Lower leg skin (tissue), 3 donors: ENCODE measurements around the gene ZMYM4.

Source experiments
- CTCF ChIP-seq, 3 donors: fragments of 450-650 bp; IDR thresholded peaks; one replicate each; pipeline ENCODE4 v1.5.1; 2016; ENCODE audit warnings: antibody characterized with exemption in 3 of 3, mild to moderate bottlenecking in 3 of 3, moderate library complexity in 2 of 3
- POLR2A ChIP-seq, 2 donors: fragments of 450-650 bp; IDR thresholded peaks; one replicate each; pipeline ENCODE4 v1.6.1; 2016 to 2017; ENCODE audit warnings: antibody characterized with exemption in 2 of 2, mild to moderate bottlenecking in 1 of 2, moderate library complexity in 1 of 2

GRCh38 chr1:35223084-35223630 is 45.4 kb upstream of the ZMYM4 start:
- TF ChIP-seq POLR2A (IDR thresholded peaks at IDR 0.05) = no peak
- no peak for TF ChIP-seq CTCF (IDR thresholded peaks at IDR 0.05)
